Keratinocyte (primary cell): ENCODE measurements around the gene RAB27B. TPM values are rescaled to one million over a fixed set of nuclear protein-coding genes. Genes with fewer than 3 reads are reported as not detected.

Experiments used
- DNase-seq: peaks from one replicate; pipeline ENCODE4 v3.0.0-alpha.2; 2011; ENCODE audit warnings: low read depth, missing footprints, low spot score
- FAIRE-seq: peaks from 2 replicates; lab custom pipeline; 2011; peaks lifted over from hg19 to GRCh38; lab: Jason Lieb, UNC
- H2AFZ ChIP-seq: 2 replicates; pipeline ENCODE4 v1.6.0; 2012; ENCODE audit warnings: low read length, control low read depth, inconsistent platforms; ENCODE audit not compliant: control insufficient read depth
- H3K27ac ChIP-seq: 2 replicates; pipeline ENCODE4 v1.5.1; 2011; ENCODE audit warnings: low read length; ENCODE audit not compliant: control insufficient read depth, insufficient read depth
- H3K27me3 ChIP-seq: 3 replicates; pipeline ENCODE4 v1.6.0; 2011; ENCODE audit warnings: low read length; ENCODE audit not compliant: control insufficient read depth, insufficient read depth; ENCODE audit errors: extremely low read depth
- H3K36me3 ChIP-seq, 2 experiments: 2 replicates in 1 of 2; 3 replicates in 1 of 2; pipeline ENCODE4 v1.5.1; 2011; ENCODE audit warnings: low read length in 2 of 2, mild to moderate bottlenecking in 1 of 2; ENCODE audit not compliant: control insufficient read depth in 2 of 2, insufficient read depth in 2 of 2; ENCODE audit errors: extremely low read depth in 1 of 2
- H3K4me1 ChIP-seq: 3 replicates; pipeline ENCODE4 v1.5.1; 2011; ENCODE audit warnings: low read length; ENCODE audit not compliant: control insufficient read depth, insufficient read depth; ENCODE audit errors: extremely low read depth
- H3K4me2 ChIP-seq: 3 replicates; pipeline ENCODE4 v1.6.0; 2011; ENCODE audit warnings: low read depth, low read length; ENCODE audit not compliant: control insufficient read depth, insufficient read depth; ENCODE audit errors: extremely low read depth
- H3K4me3 ChIP-seq, 3 experiments: fragments of 200-600 bp in 1 of 3; sonication (generic) in 1 of 3; 2 replicates in 2 of 3; 3 replicates in 1 of 3; pipeline ENCODE4 v1.5.1; 2011 to 2016; ENCODE audit warnings: low read length in 3 of 3, mild to moderate bottlenecking in 3 of 3, control low read depth in 2 of 3, inconsistent platforms in 1 of 3, low read depth in 1 of 3, mixed read lengths in 1 of 3, mixed run types in 1 of 3, moderate library complexity in 1 of 3; ENCODE audit not compliant: control insufficient read depth in 2 of 3, insufficient read depth in 2 of 3; ENCODE audit errors: extremely low read depth in 1 of 3
- H3K79me2 ChIP-seq: 2 replicates; pipeline ENCODE4 v1.6.0; 2012; ENCODE audit warnings: low read length; ENCODE audit not compliant: control insufficient read depth, insufficient read depth
- H3K9ac ChIP-seq: 3 replicates; pipeline ENCODE4 v1.6.0; 2011; ENCODE audit warnings: low read length; ENCODE audit not compliant: control insufficient read depth, insufficient read depth; ENCODE audit errors: extremely low read depth
- H3K9me1 ChIP-seq: 3 replicates; pipeline ENCODE4 v1.6.0; 2011; ENCODE audit warnings: low read length; ENCODE audit not compliant: control insufficient read depth, insufficient read depth; ENCODE audit errors: extremely low read depth
- H3K9me3 ChIP-seq: 2 replicates; pipeline ENCODE4 v1.5.1; 2012; ENCODE audit warnings: low read depth, low read length; ENCODE audit not compliant: control insufficient read depth
- H4K20me1 ChIP-seq: 3 replicates; pipeline ENCODE4 v1.6.0; 2011; ENCODE audit warnings: low read length; ENCODE audit not compliant: control insufficient read depth, insufficient read depth; ENCODE audit errors: extremely low read depth
- EZH2 ChIP-seq: IDR thresholded peaks from one replicate; pipeline ENCODE4 v1.6.1; 2012; ENCODE audit warnings: inconsistent platforms, mild to moderate bottlenecking, low read length, moderate library complexity
- dilution Hi-C: fragments of 300-500 bp; cut with MboI; formaldehyde crosslinking; loops from one replicate; pipeline ENCODE4 v1.7.0; 2020; ENCODE audit warnings: low sequenced_read_pairs; ENCODE audit not compliant: extremely low pct_ligation_motif_present
- polyA plus RNA-seq, 5 experiments: library from polyadenylated mRNA; depleted of rRNA in 3 of 5; stranded (reverse) in 3 of 5; stranded (forward) in 1 of 5; unstranded in 1 of 5; fragments of >200 nt; gene quantifications; 1 replicate in 1 of 5; 2 replicates in 3 of 5; 3 replicates in 1 of 5; pipeline versions ENCODE4 v1.2.1 to v1.2.3, GENCODE V29; 2011 to 2012; ENCODE audit warnings: missing spikeins in 2 of 5, low read depth in 1 of 5, low replicate concordance in 1 of 5
- TF ChIP-seq, protein P1 (sequence below), 3 experiments: IDR thresholded peaks in 1 of 3; conservative IDR thresholded peaks in 1 of 3; optimal IDR thresholded peaks in 1 of 3; 2 replicates in 2 of 3; 3 replicates in 1 of 3; pipeline versions ENCODE3 to v1.5.1; 2011; ENCODE audit warnings: low read length in 3 of 3, mild to moderate bottlenecking in 3 of 3, moderate library complexity in 2 of 3, control low read depth in 1 of 3, inconsistent platforms in 1 of 3; ENCODE audit not compliant: insufficient read depth in 2 of 3; ENCODE audit errors: extremely low read depth in 1 of 3

Gene RAB27B
- polyA plus RNA-seq, 1 donor (not counting 4 experiments of a cell fraction or from before 2014, with no cell fraction given): 4.2 TPM

DNA sequence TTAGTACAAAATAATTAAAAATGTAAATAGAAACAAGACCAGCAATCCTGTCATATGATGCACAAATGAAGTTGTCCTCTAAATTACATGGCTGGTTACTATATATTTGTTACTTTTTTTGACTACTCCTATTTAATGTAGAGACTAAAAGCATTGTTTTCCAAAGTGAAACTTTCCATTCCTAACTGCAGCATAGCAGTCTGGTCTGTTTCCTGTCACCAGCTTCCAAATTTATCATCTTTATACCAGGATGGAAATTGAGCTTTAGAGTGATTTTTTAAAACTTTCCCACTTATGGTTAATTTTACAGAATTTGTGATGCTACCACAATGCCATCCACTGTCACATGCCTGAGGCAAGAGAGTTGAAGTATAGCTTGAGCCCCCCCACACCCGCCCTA, 33.5 kb upstream of the RAB27B start:
- no peak overlapping the region for H3K27ac ChIP-seq
- TF ChIP-seq, protein P1, sequence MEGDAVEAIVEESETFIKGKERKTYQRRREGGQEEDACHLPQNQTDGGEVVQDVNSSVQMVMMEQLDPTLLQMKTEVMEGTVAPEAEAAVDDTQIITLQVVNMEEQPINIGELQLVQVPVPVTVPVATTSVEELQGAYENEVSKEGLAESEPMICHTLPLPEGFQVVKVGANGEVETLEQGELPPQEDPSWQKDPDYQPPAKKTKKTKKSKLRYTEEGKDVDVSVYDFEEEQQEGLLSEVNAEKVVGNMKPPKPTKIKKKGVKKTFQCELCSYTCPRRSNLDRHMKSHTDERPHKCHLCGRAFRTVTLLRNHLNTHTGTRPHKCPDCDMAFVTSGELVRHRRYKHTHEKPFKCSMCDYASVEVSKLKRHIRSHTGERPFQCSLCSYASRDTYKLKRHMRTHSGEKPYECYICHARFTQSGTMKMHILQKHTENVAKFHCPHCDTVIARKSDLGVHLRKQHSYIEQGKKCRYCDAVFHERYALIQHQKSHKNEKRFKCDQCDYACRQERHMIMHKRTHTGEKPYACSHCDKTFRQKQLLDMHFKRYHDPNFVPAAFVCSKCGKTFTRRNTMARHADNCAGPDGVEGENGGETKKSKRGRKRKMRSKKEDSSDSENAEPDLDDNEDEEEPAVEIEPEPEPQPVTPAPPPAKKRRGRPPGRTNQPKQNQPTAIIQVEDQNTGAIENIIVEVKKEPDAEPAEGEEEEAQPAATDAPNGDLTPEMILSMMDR (optimal IDR thresholded peaks at IDR 0.05 in 1 of 3, IDR thresholded peaks at IDR 0.05 in 1 of 3, conservative IDR thresholded peaks at IDR 0.05 in 1 of 3; ENCODE audit: extremely low read depth in 1 of 3, insufficient read depth in 2 of 3, low read length in 3 of 3): no peak
- TF ChIP-seq EZH2: no peak

DNA sequence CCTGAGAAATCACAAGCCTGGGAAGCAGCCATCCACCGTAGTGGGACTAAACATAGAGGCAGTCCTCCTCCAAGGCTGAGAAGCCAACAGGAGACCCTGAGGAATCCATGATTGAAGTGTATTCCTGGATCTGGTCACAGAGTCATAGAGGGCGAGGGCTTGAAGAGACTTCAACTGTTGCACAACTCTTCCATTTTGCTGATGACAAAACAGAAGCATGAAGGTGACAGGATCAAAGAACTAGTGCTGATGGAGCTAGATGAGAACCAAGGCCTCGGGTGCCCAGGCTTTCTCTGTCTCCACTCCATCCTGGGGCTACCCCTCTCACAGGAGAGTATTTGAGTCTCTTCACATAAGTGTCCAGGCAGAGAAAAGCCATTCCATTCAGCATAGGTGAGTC, 30.1 kb upstream of the RAB27B start:
- no peaks in the 10 kb centered on the region for H3K79me2 ChIP-seq
- H2AFZ ChIP-seq: no peak overlapping the region
- no peak overlapping the region for H3K27ac ChIP-seq
- no peaks in the 10 kb centered on the region for H3K27me3 ChIP-seq
- H3K9me3 ChIP-seq: no peaks in the 10 kb centered on the region
- TF ChIP-seq, protein P1 (optimal IDR thresholded peaks at IDR 0.05 in 1 of 3, IDR thresholded peaks at IDR 0.05 in 1 of 3, conservative IDR thresholded peaks at IDR 0.05 in 1 of 3; ENCODE audit: extremely low read depth in 1 of 3, insufficient read depth in 2 of 3, low read length in 3 of 3): no peak
- no peak for TF ChIP-seq EZH2
- no peak overlapping the region for H3K4me3 ChIP-seq
- no peak for DNase-seq
- FAIRE-seq: no peak
- H3K4me2 ChIP-seq: no peak overlapping the region
- no peak overlapping the region for H3K9ac ChIP-seq
- H3K9me1 ChIP-seq: no peaks in the 10 kb centered on the region
- no peaks in the 10 kb centered on the region for H3K36me3 ChIP-seq
- no peaks in the 10 kb centered on the region for H3K4me1 ChIP-seq
- dilution Hi-C loops: no loop called here
- no peaks in the 10 kb centered on the region for H4K20me1 ChIP-seq

More for the DNA sequence above, 33.5 kb upstream of the RAB27B start:
- H3K9ac ChIP-seq: no peak overlapping the region
- H3K4me2 ChIP-seq: no peak overlapping the region
- dilution Hi-C loops: no loop called here
- H3K9me1 ChIP-seq: no peaks in the 10 kb centered on the region
- H2AFZ ChIP-seq: no peak overlapping the region
- no peaks in the 10 kb centered on the region for H4K20me1 ChIP-seq
- FAIRE-seq (no peak), DNase-seq (no peak)
- H3K79me2 ChIP-seq: no peaks in the 10 kb centered on the region
- no peaks in the 10 kb centered on the region for H3K9me3 ChIP-seq
- H3K27me3 ChIP-seq: no peaks in the 10 kb centered on the region
- no peaks in the 10 kb centered on the region for H3K36me3 ChIP-seq
- no peaks in the 10 kb centered on the region for H3K4me1 ChIP-seq
- no peak overlapping the region for H3K4me3 ChIP-seq
